HG03457 (cell line): ENCODE measurements around the gene PRIMPOL.
"Not testable (repeated sequence)": the region's sequence is repeated elsewhere in the genome, so short reads cannot be mapped to it uniquely, and the experiment has no call there.

ENCODE experiments used
- ATAC-seq: cut with Tn5 transposase; IDR thresholded peaks from one replicate; pipeline ENCODE4 v1.9.1; 2021; ENCODE audit warnings: moderate number of reproducible peaks; ENCODE audit not compliant: unreplicated experiment

The PRIMPOL gene

GRCh38 chr4:184636144-184636543 is 13.4 kb upstream of the PRIMPOL start:
- no peak for ATAC-seq

DNA sequence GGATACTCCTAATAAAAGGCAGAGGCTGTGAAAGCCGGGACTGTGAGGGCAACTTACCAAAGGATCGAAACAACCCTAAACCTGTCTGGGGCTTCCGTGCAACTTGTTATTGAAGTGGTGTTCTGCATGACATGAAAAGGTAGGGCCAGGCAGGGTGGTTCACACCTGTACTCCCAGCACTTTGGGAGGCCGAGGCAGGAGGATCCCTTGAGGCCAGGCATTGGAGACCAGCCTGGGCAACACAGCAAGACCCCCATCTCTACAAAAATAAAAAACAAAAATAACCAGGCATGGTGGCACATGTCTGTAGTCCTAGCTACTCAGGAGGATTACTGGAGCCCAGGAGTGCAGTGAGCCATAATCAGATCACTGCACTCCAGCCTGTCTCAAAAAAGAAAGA is 12.6 kb upstream of the PRIMPOL start:
- no peak for ATAC-seq

DNA sequence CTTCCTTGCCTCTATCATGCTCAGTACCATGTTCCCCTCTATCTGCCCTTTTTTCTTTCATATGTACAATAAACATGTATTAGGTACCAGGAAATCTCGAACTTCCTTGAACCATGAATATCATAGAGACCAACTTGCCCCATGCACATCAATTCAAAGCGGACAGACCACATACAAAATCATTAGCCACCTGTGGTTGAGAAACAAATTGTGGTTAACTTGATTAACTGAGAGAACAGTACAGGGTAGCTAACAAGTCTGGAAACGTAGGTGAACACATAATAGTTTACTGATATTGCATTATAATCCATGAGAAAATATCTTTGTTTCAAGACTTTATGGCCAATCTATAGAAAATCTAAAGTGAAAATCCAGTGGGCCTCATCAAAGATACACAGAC is 8.5 kb upstream of the PRIMPOL start:
- ATAC-seq, result peak; percentile 67

- ATAC-seq, result no peak
Measured at GRCh38 chr4:184641451-184641850, 8.1 kb upstream of the PRIMPOL start.

- ATAC-seq, result no peak
Measured at GRCh38 chr4:184643731-184644130, 5.8 kb upstream of the PRIMPOL start.

DNA sequence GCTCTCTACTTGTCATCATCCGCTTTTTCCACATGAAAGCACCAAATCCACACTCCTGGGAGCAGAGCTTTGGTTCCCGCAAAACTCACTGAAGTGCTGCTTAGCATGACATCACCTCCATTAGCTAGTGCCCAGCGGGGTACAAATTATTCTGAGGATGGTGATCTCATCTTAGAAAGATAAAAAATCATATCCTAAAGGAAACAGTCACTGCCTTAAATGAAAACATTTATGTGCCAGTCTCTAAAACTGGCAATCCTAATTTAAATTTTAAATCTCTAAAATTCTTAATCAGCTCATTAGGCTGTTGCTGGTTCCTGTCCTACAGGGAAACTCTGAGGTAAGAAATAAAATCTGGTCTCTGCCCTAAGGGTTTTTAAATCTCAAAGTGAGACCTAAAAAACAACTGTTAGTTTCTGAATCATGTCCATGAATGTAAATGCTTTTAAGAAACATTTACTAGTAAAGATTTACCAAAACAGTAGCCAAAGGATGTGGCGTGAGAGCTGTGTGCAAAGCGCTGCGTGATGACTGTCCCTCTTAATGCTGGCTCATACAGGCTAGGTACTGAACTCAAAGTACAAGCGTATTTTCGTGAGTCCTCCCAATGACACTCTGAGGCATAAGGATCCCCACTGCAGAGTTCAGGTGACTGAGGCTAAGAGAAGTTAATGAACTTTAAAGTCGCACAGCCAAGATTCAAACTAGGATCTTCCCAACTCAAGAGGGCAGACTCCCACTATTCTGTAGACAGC is 4.8 kb upstream of the PRIMPOL start:
- ATAC-seq, result no peak

DNA sequence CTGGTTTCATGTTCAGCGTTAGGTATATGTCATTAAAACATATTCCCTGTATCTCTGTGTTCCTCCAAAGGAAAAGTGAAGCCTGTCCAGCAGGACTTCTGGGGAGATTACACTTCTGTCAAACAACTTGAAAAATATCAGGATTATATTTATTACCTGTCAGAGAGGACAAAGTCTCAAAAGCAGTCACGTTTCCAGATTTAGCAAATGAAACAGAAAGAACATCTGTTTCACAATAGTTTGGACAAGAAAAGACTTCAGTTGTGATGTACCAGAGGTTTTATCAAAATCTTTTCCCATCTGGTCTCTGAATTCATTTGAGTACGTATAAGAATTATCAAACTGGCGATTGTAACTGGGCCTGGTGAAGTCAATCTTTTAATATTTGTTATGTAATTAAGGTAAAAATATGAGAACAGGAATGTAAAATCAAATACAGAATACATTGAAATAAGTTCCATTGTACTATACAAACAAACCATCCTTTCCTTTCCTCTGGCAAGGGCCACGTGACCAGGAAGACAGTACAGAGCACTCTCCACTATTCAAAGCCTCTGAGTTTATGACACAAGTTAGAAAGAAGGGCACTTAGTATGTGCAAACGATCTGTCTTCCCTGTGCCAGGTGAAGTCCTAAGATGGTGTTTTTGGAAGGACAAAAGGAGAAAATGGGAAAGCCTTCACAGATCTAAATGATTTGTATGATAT is 3.5 kb upstream of the PRIMPOL start:
- no peak for ATAC-seq

DNA sequence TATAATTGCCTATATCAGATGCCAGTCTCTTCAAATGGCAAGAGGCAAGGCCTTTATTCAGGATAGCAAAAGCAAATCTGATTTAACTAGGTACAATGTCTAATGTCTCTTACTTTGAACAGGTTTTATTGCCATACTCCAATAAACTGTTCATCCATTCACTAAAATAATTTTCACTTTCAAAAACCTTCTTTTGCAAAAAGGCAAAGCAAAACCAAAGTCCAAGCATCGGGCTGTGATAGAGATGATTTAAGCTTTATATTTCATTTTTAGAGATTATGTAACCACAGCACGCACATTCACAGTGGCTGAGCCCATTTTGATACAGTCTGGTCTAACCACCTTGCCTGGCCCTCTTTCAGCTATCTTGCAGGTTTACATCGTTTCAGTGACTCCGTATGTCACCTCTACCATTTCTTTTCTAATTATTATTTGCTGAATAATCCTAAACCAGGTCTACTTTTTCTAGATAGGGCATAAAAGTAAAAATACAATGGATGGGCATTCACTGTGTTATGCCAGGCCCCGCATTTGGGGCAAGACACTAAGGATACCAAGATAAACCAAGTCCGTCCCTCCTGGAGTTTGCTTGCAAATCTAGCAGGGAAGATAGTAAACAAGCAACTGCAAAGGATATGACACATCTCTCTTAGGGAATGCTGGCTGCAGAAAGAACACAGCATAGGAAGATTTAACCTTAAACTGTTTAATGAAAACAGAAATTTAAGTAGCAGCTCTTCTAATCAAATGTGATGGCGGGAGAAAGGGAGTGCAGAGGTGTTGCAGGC is 2.1 kb upstream of the PRIMPOL start:
- ATAC-seq, result no peak

DNA sequence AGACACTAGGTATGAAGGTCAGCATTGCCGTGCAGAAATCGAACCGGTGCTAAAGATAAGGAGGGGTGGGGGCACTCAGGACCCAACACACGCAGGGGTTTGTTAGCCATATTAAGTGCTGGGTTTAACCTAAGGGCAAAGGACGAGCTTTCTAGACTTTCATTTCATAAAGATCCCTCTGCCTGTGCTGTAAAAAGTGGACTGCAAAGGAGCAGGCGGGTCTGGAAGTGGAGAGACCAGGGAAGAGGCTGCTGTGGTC is 1.6 kb upstream of the PRIMPOL start:
- no peak for ATAC-seq

DNA sequence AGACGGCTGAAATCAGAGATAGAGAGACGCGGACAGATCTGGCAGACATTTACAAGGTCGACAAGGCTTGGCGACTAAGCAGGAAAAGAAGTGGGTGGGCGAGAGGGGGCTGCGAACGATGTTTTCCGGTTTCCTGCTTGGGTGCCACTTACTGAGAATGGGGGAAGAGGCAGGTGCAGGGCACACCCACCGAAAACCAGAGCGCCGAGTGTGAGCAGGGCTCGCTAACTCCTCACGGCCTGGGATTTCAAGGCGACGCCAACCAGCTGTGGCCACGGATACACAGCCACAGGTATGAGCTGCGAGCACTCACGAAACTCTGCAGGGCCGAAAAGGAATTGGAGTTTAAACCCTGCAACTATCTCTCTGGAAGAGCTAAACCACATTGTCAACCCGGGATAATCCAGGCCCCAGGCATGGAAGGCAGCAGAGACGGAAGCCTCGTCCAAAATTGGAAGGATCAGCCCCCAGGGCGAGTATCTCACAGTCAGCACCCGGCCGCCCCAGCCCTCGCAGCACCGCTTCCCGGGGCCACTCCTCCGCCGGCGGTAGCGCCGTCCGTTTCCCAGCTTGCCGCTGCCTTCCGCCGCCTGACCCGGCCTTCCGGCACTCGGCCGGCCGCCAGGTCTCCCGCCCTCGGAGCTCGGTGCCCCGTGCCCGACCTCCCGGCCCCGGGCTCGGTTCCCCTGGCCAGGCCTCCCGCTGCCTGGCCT is 1.1 kb upstream of the PRIMPOL start:
- ATAC-seq, result peak; percentile 24

DNA sequence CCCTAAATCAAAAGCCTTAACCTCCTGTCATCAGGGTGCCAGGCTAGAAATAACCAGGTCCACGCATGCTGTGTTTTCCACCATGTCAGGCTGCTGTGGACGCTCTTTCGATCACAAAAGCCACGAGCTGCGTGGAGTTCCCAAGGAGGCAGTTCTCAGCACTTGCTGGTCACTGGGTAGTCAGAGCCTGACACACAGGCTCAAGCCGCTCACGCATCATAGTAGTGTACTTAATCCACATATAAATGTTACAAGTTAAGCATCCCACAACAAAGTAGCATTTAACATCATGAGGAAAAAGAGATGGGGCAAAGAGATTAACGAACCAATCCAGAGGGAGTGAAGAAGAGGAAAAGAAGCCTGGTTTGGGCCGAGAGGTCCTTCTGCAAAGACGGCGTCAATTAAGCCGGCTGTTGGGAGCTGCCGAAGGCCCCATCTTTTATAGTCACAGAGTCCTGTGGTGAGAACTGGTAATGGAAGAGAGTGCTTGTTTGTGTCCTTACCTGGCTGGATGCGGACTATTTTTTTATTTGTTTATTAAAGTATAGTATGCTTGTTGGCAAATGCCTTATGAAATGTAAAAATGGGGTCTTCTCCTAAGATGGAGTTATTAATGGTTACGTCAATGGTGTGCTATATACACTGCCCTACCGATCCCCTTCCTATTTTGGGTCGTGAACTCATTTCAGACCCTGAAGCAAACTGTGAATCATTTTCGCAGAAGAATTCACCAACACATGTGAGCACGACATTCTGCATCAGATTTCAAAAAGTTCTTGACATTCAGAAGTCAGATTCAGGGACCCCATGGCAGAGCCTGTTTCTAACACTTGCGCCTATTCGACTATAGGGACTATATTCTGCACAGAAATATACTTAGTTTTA is 675 bp downstream of the PRIMPOL start:
- ATAC-seq, result no peak

DNA sequence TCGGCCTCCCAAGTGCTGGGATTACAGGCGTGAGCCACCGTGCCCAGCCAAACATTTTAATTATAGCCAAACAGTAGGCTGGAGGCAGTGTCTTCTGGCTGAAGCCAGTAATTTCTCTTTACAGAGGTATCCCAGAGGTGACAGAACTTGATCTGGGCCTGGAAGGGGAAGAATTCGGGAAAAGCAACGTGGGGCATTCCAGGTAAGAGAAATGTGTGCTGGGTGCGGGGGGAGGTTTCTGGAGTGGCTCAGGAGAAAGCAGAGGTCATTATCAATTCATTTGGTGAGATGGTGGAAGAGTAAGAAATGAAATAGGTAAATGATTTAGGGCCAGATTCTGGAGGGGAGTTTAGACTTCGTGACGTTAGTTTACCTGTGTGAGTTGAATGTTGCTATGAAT is 2.4 kb downstream of the PRIMPOL start:
- no peak for ATAC-seq

- not testable (repeated sequence) for ATAC-seq
Measured at GRCh38 chr4:184652681-184653080, 3.1 kb downstream of the PRIMPOL start.

GRCh38 chr4:184653650-184654049 is 4.1 kb downstream of the PRIMPOL start:
- no peak for ATAC-seq

DNA sequence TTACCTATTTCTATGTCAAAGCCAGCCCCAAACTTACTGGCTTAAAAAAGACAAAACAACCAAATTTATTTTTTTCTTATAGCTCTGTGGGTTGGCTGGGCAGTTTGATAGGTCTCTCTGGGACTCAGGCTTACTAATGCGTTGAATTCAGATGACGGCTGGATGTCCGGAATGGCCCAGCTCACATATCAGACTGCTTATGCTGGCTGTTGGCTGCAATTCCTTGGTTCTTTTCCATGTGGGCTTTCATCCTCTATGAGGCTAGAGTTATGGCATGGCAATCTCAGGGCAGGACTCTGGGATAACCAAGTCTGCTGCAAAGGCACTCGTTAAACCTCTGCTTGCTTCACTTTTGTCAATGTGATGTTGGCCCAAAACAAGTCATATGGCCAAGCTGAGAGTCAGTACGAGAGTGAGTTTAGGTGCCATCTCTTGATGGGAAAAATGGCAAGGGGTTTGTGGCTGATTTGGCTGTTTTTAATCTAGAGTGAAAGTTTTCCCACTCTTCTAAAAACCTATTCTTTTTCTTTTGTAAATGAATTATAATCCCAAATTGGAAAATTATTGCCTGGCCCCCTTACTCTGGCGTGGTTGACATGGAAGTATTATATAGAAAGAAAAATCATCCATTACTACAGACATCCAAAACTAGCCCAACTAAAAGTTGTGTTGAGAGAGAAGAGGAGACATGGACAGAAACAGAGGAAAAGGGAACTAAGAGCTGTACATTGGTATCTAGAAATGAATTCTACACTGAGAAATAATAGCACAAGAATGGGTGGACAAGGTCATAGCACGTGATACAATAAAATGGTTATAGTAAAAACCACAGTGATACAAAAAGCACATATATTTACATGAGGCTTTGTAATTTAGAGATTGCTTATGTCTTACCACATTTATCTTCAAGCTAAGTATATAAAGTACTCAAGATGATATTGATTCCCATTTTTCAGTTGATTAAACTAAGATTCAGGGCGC is 6.6 kb downstream of the PRIMPOL start:
- no peak for ATAC-seq

DNA sequence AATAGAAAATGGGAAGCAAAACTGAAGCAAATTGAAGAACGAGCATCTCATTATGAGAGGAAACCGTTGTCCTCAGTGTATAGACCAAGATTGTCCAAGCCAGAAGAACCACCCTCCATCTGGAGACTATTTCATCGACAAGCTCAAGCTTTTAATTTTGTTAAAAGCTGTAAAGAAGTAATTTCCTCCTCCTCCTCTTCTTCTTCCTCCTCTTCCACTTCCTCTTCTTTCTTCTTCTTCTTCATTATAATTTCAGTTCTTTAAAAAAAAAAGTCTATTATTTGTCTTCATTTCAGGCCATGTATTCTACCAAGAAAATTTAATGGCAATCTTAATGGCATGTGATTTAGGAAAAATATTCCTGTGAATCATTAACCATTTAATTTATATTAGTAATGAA is 7.6 kb downstream of the PRIMPOL start:
- no peak for ATAC-seq

GRCh38 chr4:184657820-184658219 is 8.3 kb downstream of the PRIMPOL start:
- not testable (repeated sequence) for ATAC-seq

GRCh38 chr4:184660978-184661377 is 11.4 kb downstream of the PRIMPOL start:
- no peak for ATAC-seq

DNA sequence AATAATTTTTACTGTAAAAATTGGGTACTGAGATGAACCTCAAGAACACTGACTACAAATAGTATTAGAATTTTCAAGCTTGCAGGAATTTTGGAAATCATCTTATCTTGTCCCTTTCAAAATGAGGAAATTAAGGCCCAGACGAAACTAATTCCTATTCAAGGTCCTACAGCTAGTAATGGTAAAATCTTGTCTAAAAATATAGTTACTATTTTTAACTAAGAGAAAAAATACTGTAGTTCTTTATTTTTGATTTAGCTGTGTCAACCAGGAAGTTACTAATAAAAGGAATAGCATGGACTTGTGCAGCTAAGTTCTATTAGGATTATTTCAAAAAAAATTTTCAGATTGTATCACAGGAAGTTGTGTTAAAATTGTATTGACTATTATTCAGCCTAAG is 12.7 kb downstream of the PRIMPOL start:
- ATAC-seq, result no peak
